Retinal pigment epithelial cell (primary cell): ENCODE results near the gene CASKIN1.

ENCODE experiments used
- DNase-seq: peaks from one replicate; pipeline ENCODE4 v3.0.0-alpha.2; 2010; ENCODE audit warnings: low read depth
- H3K4me3 ChIP-seq: 2 replicates; pipeline ENCODE4 v1.5.1; 2011; ENCODE audit warnings: mild to moderate bottlenecking, low read length, control low read depth, moderate library complexity
- TF ChIP-seq, protein P1 (sequence below): conservative IDR thresholded peaks from 2 replicates; pipeline ENCODE4 v1.5.1; 2011; ENCODE audit warnings: low read depth, low read length, control low read depth, inconsistent platforms

Gene CASKIN1

DNA sequence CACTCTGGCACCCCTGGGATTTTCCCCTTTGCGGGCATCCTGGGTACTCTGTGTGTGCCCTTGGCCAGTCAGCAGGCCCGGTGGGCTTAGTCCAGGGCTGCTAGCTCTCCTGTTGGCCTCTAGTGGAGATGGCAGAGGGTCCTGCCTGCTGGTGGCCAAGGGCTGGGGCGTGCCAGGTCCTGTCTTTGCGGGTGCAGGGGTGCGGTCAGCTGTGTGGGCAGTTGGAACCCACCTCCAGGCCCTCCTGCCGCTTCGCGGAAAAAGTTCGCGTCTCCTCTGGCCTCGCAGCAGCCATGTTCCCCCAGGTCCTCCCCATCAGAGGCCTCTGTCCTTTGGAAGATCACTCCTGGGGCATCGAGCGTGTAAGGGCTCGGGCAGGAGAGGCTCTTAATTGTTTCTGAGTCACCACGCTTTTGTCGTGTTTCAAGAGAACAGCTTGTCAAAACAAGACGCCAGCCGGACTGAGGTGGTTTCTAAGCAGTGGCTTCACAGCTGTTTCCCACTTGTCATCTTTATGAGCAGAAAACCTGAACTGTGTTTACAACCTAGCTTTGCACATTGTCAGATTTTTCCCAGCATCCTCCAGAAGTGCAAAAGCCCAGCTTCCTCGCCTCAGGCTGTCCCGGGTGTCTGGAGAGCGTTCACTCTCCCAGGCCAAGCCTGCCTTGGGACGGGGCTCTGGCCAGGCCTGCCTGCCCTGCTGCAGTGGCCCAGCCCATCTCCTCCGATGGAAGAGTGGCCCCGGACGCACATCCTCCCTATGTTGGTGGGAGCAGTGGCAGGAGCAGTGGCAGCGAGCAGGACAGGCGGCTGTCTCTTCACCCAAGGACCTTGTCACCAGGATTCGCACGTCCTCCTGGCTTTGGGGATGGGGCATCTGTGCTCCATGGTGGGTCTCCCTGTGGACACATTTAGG lies 34.9 kb upstream of the CASKIN1 start:
- no peak overlapping the region for H3K4me3 ChIP-seq
- TF ChIP-seq, protein P1, sequence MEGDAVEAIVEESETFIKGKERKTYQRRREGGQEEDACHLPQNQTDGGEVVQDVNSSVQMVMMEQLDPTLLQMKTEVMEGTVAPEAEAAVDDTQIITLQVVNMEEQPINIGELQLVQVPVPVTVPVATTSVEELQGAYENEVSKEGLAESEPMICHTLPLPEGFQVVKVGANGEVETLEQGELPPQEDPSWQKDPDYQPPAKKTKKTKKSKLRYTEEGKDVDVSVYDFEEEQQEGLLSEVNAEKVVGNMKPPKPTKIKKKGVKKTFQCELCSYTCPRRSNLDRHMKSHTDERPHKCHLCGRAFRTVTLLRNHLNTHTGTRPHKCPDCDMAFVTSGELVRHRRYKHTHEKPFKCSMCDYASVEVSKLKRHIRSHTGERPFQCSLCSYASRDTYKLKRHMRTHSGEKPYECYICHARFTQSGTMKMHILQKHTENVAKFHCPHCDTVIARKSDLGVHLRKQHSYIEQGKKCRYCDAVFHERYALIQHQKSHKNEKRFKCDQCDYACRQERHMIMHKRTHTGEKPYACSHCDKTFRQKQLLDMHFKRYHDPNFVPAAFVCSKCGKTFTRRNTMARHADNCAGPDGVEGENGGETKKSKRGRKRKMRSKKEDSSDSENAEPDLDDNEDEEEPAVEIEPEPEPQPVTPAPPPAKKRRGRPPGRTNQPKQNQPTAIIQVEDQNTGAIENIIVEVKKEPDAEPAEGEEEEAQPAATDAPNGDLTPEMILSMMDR: no peak
- no peak for DNase-seq

DNA sequence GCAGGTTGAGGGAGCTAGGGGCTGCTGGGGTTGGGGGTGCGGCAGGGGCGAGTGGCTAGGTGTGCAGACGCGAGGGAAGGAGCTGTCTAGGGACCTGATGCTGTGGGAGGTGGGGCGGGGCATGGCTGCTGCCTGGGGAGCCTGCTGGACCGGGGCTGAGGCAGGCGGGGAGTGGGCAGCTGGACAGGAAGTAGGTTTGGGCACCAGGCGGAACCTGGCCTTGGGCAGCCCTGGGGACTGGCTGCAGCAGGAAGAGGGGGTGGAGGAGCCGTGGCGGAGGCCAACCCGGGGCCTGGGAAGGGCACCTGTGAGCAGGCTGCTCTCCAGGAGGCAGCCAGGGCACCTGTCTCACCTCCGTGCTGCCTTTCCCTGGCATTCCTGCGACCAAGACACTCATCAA lies 34.0 kb upstream of the CASKIN1 start:
- TF ChIP-seq, protein P1: no peak
- no peak for DNase-seq
- no peak overlapping the region for H3K4me3 ChIP-seq

DNA sequence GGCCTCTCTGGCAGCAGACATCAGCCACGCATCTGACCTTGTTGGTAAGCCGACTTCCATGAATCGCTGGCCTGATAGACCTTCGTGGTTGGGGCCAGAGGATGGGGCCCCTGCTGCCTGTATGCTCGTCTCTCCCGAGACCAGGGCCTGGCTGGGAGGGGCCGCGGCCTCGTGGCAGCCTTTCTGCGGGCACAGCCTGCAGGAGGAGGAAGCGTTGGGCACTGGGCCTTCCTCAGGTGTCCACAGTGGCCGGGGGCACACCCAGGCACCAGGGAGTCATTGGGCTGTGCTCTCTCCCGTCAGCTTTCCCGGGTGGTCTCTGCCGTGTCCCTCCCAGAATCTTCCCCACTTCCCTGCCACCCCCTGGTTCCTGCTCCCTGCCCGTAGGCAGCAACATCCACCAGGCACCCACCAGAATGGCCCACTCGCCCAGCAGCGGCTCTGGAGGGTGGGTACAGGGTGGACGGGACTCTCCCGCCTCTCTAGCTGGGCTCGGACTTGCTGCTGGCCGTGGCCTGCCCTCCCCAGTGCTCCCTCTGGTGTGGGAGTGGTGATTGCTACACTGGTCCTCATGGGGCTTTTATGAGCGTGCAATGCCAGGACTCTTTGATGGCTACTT lies 33.3 kb upstream of the CASKIN1 start:
- no peak for DNase-seq
- H3K4me3 ChIP-seq: no peak overlapping the region
- TF ChIP-seq, protein P1: no peak

DNA sequence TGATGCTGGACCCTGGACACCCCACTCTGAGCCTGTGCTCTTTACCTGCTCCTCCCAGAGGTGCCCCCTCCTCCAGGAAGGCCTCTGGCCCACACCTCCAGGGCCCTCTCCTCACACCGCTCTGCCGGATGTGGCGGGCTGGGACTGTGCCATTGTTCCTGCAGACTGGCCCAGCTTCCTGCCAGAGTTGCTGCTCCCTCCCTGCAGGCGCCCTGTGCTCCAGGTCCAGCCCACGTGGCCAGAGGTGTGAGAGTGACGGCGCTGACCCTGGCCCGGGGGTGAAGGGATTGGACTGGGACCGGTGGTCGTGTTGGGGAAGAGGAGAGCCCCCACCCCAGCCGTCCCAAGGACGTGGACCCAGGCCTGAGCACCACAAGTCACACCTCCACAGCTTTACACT lies 32.7 kb upstream of the CASKIN1 start:
- DNase-seq: no peak
- TF ChIP-seq, protein P1: no peak
- H3K4me3 ChIP-seq: no peak overlapping the region

DNA sequence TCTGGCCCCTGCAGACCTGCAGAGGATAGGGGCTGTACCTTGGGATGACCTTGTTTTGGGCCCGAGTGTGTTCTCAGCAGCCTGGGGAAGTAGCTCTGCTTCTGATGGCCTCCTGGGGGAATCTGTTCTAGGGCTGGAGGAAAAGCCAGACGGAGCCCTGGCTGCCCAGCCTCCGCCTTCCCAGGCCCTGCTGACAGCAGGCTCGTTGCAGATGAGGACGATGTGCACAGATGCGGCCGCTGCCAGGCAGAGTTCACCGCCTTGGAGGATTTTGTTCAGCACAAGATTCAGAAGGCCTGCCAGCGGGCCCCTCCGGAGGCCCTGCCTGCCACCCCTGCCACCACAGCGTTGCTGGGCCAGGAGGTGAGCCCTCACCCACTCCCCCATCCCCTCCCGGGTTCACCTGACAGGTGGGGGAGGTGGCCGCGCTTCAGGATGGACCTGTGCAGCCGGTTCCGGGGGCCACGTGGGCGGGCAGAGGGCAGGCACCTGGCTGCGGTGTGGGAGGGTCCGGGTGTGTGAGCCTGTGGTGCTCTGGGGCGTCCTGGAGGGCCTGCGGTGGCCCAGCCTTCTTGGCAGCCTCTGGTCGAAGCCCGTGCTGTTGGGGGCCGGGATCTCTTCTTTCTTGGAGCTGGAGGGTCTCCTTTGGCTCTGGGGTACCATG lies 31.9 kb upstream of the CASKIN1 start:
- TF ChIP-seq, protein P1: no peak
- no peak for DNase-seq

DNA sequence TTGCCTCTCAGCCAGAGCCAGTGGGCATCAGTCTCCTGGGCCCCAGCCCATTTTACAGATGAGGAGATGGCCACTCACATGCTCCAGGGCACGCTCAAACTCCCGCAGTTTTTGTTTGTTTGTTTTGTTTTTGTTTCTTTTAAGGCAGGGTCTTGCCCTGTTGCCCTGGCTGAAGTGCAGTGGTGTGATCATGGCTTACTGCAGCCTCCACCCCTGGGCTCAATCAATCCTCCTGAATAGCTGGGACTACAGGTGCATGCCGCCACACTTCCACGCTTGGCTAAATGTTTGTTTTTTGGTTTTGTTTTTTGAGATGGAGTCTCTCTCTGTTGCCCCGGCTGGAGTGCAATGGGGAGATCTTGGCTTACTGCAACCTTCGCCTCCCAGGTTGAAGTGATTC lies 30.5 kb upstream of the CASKIN1 start:
- DNase-seq: no peak
- no peak overlapping the region for H3K4me3 ChIP-seq
- TF ChIP-seq, protein P1: no peak

More for the DNA sequence above, 31.9 kb upstream of the CASKIN1 start:
- no peak overlapping the region for H3K4me3 ChIP-seq
